T-helper 22 cell (primary cell): ENCODE measurements around the gene MARCOL.
"Not testable (repeated sequence)": the region's sequence is repeated elsewhere in the genome, so short reads cannot be mapped to it uniquely, and the experiment has no call there.

Experiments used
- DNase-seq: peaks from one replicate; pipeline ENCODE4 v3.0.0-alpha.2; 2020; ENCODE audit warnings: low read depth

MARCOL gene

DNA sequence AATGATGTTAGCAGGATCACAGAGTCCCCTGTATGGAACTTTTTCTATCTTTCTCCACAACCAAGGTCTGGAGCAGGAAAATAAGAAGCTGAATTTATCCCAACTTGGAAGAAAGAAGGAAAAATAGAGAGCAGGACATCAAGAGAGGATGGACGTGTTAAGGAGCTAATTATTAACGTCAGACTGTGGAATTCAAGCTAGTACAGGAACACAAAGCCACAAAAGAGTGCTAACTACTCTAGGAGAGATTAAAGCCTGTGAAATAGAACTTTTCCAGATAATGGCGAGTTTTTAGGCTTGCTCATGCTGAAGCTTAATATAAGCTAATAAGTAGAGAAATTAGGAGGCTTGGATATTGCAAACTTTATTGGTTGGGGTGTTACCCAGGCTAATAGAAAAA, 29.6 kb downstream of the MARCOL start:
- no peak for DNase-seq

DNA sequence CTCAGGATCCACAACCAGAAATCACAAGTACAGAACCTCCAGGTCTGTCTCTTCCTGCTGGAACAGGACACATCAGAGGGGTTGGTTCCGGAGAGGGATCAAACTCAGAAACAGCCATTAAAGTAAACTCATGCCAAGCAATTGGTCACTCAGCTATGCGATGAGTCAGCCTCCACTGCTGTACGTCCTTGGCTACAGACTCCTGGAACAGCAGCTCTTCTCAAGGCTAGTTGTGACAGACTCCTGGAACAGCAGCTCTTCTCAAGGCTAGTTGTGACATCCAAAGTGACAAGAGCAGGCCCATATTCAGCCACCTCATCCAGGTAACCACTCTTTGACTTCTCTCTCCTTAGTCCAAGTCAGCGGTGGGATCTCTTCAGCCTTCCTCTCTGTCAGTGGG, 30.2 kb downstream of the MARCOL start, which contains the start of gene SPINK13:
SPINK13 (plus strand) TSS at position 229 of the 400 bp plus-strand sequence. CDS start 1,279 bp downstream, outside the sequence.
- DNase-seq, result no peak

DNA sequence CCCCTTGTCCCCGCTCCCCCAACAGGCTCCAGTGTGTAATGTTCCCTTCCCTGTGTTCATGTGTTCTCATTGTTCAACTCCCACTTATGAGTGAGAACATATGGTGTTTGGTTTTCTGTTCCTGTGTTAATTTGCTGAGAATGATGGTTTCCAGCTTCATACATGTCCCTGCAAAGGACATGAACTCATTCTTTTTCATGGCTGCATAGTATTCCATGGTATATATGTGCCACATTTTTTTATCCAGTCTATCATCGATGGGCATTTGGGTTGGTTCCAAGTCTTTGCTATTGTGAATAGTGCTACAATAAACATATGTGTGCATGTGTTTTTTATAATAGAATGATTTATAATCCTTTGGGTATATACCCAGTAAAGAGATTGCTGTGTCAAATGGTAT, 36.8 kb downstream of the MARCOL start:
- not testable (repeated sequence) for DNase-seq

DNA sequence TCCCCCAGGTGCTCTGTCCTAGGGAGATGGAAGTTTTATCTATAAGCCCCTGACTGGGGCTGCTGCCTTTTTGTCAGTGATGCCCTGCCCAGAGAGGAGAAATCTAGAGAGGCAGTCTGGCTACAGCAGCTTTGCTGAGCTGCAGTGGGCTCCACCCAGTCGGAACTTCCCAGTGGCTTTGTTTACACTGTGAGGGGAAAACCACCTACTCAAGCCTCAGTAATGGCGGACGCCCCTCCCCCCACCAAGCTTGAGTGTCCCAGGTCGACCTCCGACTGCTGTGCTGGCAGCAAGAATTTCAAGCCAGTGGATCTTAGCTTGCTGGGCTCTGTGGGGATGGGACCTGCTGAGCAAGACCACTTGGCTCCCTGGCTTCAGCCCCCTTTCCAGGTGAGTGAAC, 42.6 kb downstream of the MARCOL start:
- DNase-seq, result not testable (repeated sequence)

DNA sequence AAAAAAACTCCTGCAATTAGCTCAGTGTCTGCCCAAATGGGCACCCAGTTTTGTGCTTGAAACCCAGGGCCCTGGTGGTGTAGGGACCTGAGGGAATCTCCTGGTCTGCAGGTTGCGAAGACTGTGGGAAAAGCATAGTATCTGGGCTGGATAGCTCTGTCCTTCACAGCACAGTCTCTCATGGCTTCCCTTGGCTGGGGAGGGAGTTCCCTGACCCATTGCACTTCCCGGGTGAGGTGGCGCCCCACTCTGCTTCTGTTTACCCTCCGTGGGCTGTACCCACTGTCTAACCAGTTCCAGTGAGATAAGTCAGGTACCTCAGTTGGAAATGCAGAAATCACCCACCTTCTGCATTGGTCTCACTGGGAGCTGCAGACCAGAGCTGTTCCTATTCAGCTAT, 43.0 kb downstream of the MARCOL start:
- DNase-seq, result not testable (repeated sequence)

DNA sequence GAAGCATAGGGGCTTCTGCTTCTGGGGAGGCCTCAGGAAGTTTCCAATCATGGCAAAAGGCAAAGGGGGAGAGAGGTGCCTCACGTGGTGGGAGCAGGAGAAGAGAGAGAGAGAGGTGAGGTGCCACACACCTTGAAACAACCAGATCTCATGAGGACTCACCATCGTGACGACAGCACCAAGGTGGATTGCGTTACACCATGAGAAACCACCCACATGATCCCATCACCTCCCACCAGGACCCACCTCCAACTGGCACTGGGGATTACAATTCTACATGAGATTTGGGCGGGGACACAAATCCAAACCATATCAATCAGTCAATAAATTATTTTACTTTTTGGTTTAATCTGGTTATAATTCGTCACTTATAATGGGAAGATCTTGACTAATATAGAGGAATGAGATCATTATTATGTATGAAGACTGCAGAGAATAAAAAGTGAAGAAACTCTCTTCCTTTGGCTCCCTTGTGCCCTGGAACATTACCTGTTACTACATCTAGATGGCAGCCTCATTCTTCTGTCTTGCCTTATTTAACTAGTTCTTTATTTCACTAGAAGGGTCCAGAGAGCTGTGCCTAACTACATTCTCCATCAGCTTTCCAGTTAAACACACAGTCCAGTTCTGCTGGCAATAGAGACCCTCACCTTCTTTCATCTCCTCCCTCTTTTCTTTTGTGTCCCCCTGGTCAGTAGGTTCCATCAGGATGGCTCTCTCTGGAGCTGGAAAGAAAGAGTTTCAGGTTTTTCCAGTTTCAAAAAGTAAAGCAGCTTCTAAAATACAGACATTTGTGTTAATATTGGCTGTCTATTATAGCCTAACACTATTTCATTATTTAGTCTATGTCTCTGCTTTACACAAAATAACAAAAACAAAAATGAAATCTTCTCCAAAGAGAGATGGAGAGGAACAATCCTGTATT, 52.2 kb downstream of the MARCOL start:
- no peak for DNase-seq
